Neuronal stem cell (in vitro differentiated cells): Measurements from ENCODE around the gene USP54.
A peak's percentile ranks its signal among the peaks of the same experiment; 100 is the strongest.

Experiments used
- DNase-seq: peaks from one replicate; pipeline ENCODE4 v3.0.0-alpha.2; 2013; ENCODE audit warnings: low spot score
- H2AFZ ChIP-seq: one replicate; pipeline ENCODE4 v1.6.1; 2013; ENCODE audit warnings: mild to moderate bottlenecking, low read length, inconsistent platforms
- H2AK5ac ChIP-seq: 2 replicates; pipeline ENCODE4 v1.6.1; 2013; ENCODE audit warnings: low read depth, mild to moderate bottlenecking, inconsistent platforms, low read length, moderate library complexity, mixed read lengths
- H2BK120ac ChIP-seq: 2 replicates; pipeline ENCODE4 v1.6.1; 2013; ENCODE audit warnings: low read depth, mild to moderate bottlenecking, inconsistent platforms, low read length, moderate library complexity, mixed read lengths
- H2BK12ac ChIP-seq: one replicate; pipeline ENCODE4 v1.6.1; 2013; ENCODE audit warnings: low read length, inconsistent platforms
- H2BK15ac ChIP-seq: 2 replicates; pipeline ENCODE4 v1.6.1; 2013; ENCODE audit warnings: mild to moderate bottlenecking, low read length, inconsistent platforms, mixed read lengths
- H2BK5ac ChIP-seq: one replicate; pipeline ENCODE4 v1.6.1; 2013; ENCODE audit warnings: inconsistent platforms, mild to moderate bottlenecking, low read length, moderate library complexity
- H3K14ac ChIP-seq: one replicate; pipeline ENCODE4 v1.6.1; 2013; ENCODE audit warnings: low read length, inconsistent platforms
- H3K18ac ChIP-seq: 2 replicates; pipeline ENCODE4 v1.6.1; 2013; ENCODE audit warnings: low read length, inconsistent platforms
- H3K23ac ChIP-seq: 2 replicates; pipeline ENCODE4 v1.6.1; 2013; ENCODE audit warnings: low read depth, mild to moderate bottlenecking, mixed read lengths, low read length, inconsistent platforms; ENCODE audit not compliant: poor library complexity
- H3K27ac ChIP-seq: replicated peaks from 3 replicates; pipeline ENCODE4 v1.5.1; 2013; ENCODE audit warnings: low read length, inconsistent platforms
- H3K27me3 ChIP-seq, 3 experiments: 2 replicates each; pipeline ENCODE4 v1.6.1; 2013; ENCODE audit warnings: low read length in 3 of 3, mild to moderate bottlenecking in 2 of 3, inconsistent platforms in 1 of 3, low read depth in 1 of 3, mixed read lengths in 1 of 3, moderate library complexity in 1 of 3; ENCODE audit not compliant: control insufficient read depth in 3 of 3, insufficient read depth in 3 of 3
- H3K36me3 ChIP-seq, 2 donors: replicated peaks in 1 of 2; 2 replicates each; pipeline ENCODE4 v1.6.1; 2013; ENCODE audit warnings: low read length in 2 of 2; ENCODE audit not compliant: control insufficient read depth in 2 of 2, insufficient read depth in 2 of 2
- H3K4ac ChIP-seq: 2 replicates; pipeline ENCODE4 v1.6.1; 2013; ENCODE audit warnings: inconsistent platforms, mild to moderate bottlenecking, low read length, moderate library complexity
- H3K4me1 ChIP-seq, 2 donors: 1 replicate in 1 of 2; 2 replicates in 1 of 2; pipeline ENCODE4 v1.6.1; 2013; ENCODE audit warnings: low read length in 2 of 2, low read depth in 1 of 2; ENCODE audit not compliant: control insufficient read depth in 2 of 2, insufficient read depth in 1 of 2
- H3K4me2 ChIP-seq: one replicate; pipeline ENCODE4 v1.6.1; 2013; ENCODE audit warnings: mild to moderate bottlenecking, low read length, inconsistent platforms; ENCODE audit not compliant: insufficient read depth, poor library complexity, severe bottlenecking
- H3K4me3 ChIP-seq, 2 donors: 2 replicates each; pipeline ENCODE4 v1.5.1; 2013; ENCODE audit warnings: low read length in 2 of 2, mild to moderate bottlenecking in 2 of 2, inconsistent platforms in 1 of 2, moderate library complexity in 1 of 2
- H3K79me1 ChIP-seq: one replicate; pipeline ENCODE4 v1.6.1; 2013; ENCODE audit warnings: low read depth, mild to moderate bottlenecking, inconsistent platforms, low read length, moderate library complexity
- H3K9ac ChIP-seq: one replicate; pipeline ENCODE4 v1.6.1; 2013; ENCODE audit warnings: mild to moderate bottlenecking, low read depth, low read length, inconsistent platforms; ENCODE audit not compliant: poor library complexity
- H3K9me3 ChIP-seq, 2 donors: replicated peaks in 1 of 2; 2 replicates each; pipeline versions ENCODE3 to v1.6.1; 2013; ENCODE audit warnings: low read length in 2 of 2, mild to moderate bottlenecking in 2 of 2, inconsistent platforms in 1 of 2, low read depth in 1 of 2, mixed read lengths in 1 of 2, moderate library complexity in 1 of 2; ENCODE audit not compliant: control insufficient read depth in 2 of 2, insufficient read depth in 1 of 2
- H4K8ac ChIP-seq: one replicate; pipeline ENCODE4 v1.6.1; 2013; ENCODE audit warnings: low read depth, mild to moderate bottlenecking, inconsistent platforms, low read length, moderate library complexity
- H4K91ac ChIP-seq: one replicate; pipeline ENCODE4 v1.6.1; 2013; ENCODE audit warnings: low read length, low read depth, mild to moderate bottlenecking, inconsistent platforms; ENCODE audit not compliant: poor library complexity
- WGBS, 2 donors: extraction: QIAGEN DNeasy Blood & Tissue Kit; methylation state at CpG; one replicate each; pipeline ENCODE4 v1.1.7; 2013; ENCODE audit warnings: missing lambda C conversion rate in 2 of 2, mixed read lengths in 1 of 2; ENCODE audit not compliant: insufficient read length in 2 of 2, insufficient replicate concordance in 1 of 2; ENCODE audit errors: extremely low coverage in 2 of 2; 5-methylcytosine and 5-hydroxymethylcytosine counted together

USP54 gene

DNA sequence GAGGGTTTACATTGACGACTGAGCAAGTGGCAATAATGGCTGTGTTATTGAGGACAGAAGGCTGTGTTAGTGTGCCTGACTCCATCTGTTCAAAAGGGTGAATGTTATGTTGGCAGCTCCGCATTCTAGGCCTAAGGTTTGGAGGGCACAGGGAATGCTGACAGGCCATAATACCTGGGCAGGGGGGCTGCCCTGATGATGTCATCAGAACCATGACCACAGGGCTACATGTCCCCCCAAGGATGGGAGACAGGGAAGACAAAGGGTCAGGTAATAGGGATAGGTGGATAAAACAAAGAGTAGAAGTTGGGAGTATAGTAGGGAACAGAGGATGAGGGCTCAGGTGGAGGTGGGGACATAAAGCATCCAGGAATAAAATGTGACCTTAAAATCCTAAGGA lies 93.5 kb downstream of the USP54 start:
- no CpG with 5 or more reads among the region's 2 CpGs for WGBS, 2 donors
- H2AK5ac ChIP-seq, result no peak overlapping the region
- H2BK120ac ChIP-seq, result no peak overlapping the region

DNA sequence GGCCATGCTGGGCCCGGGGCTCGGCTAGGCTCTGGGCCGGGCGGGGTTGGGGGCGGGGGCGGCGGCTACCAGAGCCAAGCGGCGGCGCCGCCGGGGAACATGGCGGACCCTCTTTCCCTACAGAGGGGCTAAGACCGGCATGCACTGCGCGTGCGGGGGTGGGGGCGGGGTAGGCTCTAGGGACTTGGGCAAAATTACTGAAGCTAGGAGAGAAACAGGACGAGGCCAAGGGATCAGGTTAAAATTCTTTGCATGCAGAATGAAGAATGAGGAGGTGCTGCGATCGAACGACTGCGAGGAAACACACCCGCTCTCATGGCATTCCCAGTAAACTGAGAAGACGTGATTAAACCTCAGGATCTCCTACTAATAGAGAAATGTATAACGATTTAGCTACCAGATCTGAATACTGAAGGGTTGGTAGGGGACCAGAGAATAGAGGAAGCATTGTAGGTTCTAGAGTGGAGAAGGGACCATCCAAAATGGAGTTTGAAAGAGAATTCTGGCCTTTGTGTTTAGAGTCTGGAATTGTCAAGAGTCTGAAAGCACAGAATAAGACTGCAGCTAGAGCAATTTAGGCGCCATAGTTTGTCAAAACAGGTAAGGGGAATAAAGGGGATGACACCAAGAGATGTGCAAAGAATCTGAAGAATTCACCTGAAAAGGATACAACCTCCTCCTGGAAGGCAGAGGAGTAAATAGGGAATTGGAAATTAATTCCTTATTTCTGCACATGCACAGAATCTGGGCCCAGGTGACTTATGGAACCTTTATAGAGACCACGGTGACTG lies 95.1 kb downstream of the USP54 start, which contains the start of gene PPP3CB:
PPP3CB (minus strand) TSS at position 141 of the 791 bp plus-strand sequence; CDS start at position 6, 135 bp downstream.
- H3K14ac ChIP-seq, result peak within 1 kb of the TSS; percentile 63
- no CpG with 5 or more reads among the region's 28 CpGs for WGBS, 2 donors
- H3K4ac ChIP-seq, result no peak within 1 kb of the TSS
- H2BK15ac ChIP-seq, result peak within 1 kb of the TSS; percentile 42
- peak within 1 kb of the TSS; percentile 78 for H3K4me2 ChIP-seq
- peak within 1 kb of the TSS; percentile 91 for H2BK5ac ChIP-seq
- H4K91ac ChIP-seq, result no peak within 1 kb of the TSS
- peak within 1 kb of the TSS; percentile 63 for H2BK12ac ChIP-seq
- peak; percentile 92 for DNase-seq
- peaks cover 0 to 9% of the 10 kb centered on the region in 2 donors for H3K4me1 ChIP-seq
- H3K9ac ChIP-seq, result peak within 1 kb of the TSS; percentile 95
- peaks cover 6% of the 10 kb centered on the region for H3K79me1 ChIP-seq
- H4K8ac ChIP-seq, result no peak within 1 kb of the TSS
- no peaks in the 10 kb centered on the region for H3K27me3 ChIP-seq
- no peak within 1 kb of the TSS for H2BK120ac ChIP-seq
- peak within 1 kb of the TSS; percentile 86 to 89 for H3K4me3 ChIP-seq
- H3K36me3 ChIP-seq, result peaks cover 25 to 49% of the 10 kb centered on the region in 2 donors
- peak within 1 kb of the TSS; percentile 94 for H3K23ac ChIP-seq
- peak within 1 kb of the TSS; percentile 85 for H3K27ac ChIP-seq
- H2AFZ ChIP-seq, result peak within 1 kb of the TSS; percentile 89
- H2AK5ac ChIP-seq, result peak within 1 kb of the TSS; percentile 78
- no peaks in the 10 kb centered on the region for H3K9me3 ChIP-seq
- H3K18ac ChIP-seq, result peak within 1 kb of the TSS; percentile 94

More for the DNA sequence above, 93.5 kb downstream of the USP54 start:
- H2AFZ ChIP-seq, result no peak overlapping the region
- H3K9me3 ChIP-seq, result no peaks in the 10 kb centered on the region
- H3K4me1 ChIP-seq, result peaks cover 0 to 9% of the 10 kb centered on the region in 2 donors
- H2BK12ac ChIP-seq, result no peak overlapping the region
- no peak for DNase-seq
- H4K8ac ChIP-seq, result no peak overlapping the region
- H3K14ac ChIP-seq, result no peak overlapping the region
- no peak overlapping the region for H3K4me2 ChIP-seq
- H3K27ac ChIP-seq, result no peak overlapping the region
- no peak overlapping the region for H3K4ac ChIP-seq
- H3K79me1 ChIP-seq, result peaks cover 5% of the 10 kb centered on the region
- H3K23ac ChIP-seq, result no peak overlapping the region
- H2BK5ac ChIP-seq, result no peak overlapping the region
- H3K9ac ChIP-seq, result no peak overlapping the region
- no peak overlapping the region for H3K4me3 ChIP-seq
- H3K27me3 ChIP-seq, result no peaks in the 10 kb centered on the region
- no peak overlapping the region for H2BK15ac ChIP-seq
- H3K18ac ChIP-seq, result no peak overlapping the region
- H3K36me3 ChIP-seq, result peaks cover 28 to 61% of the 10 kb centered on the region in 2 donors
- no peak overlapping the region for H4K91ac ChIP-seq

DNA sequence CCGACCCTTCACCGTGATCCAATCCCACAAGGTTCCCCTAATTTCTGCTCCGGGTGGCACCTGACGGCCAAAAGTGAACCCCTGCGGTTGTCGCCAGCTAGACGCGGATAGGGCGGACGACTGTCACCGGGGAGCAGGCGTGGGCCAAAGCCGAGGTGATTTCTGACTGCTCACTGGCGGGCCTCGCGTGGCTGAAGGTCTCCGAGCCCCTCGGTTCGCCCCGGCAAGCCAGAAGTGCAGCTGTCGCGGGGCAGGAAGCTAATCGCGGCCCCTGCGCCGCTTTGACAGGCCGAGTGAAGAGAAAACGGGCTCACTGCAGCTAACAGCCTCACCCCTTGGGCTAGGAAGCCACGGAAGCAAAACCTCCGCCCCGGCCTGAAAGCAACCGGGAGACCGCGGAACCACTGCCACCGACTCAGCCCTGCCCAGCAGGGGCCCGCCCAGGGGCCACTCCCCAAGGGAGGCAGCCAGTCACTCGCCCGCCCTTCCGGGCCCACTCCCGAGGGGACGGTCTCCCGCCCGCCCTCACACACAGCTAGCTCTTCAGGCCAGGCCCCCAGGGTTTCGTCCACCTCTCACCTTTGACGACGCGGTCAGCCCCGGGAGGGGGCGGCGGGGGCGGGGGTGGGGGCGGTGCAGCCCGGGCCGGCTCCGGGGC lies 95.8 kb downstream of the USP54 start:
- H3K36me3 ChIP-seq, result peaks cover 21 to 42% of the 10 kb centered on the region in 2 donors
- no peak overlapping the region for H4K8ac ChIP-seq
- H2BK120ac ChIP-seq, result no peak overlapping the region
- peak overlapping the region; percentile 63 for H2BK12ac ChIP-seq
- H3K9me3 ChIP-seq, result no peaks in the 10 kb centered on the region
- no peak overlapping the region for H4K91ac ChIP-seq
- H3K14ac ChIP-seq, result peak overlapping the region; percentile 63
- H3K4me1 ChIP-seq, result peaks cover 0 to 9% of the 10 kb centered on the region in 2 donors
- peak overlapping the region; percentile 89 for H2AFZ ChIP-seq
- peak overlapping the region; percentile 86 to 89 for H3K4me3 ChIP-seq
- H2AK5ac ChIP-seq, result peak overlapping the region; percentile 78
- H3K27me3 ChIP-seq, result no peaks in the 10 kb centered on the region
- H3K23ac ChIP-seq, result peak overlapping the region; percentile 94
- H2BK15ac ChIP-seq, result peak overlapping the region; percentile 42
- peak; percentile 65 for DNase-seq
- peak overlapping the region; percentile 85 for H3K27ac ChIP-seq
- H2BK5ac ChIP-seq, result peak overlapping the region; percentile 91
- peak overlapping the region; percentile 94 for H3K18ac ChIP-seq
- no peak overlapping the region for H3K4ac ChIP-seq
- H3K9ac ChIP-seq, result peak overlapping the region; percentile 95
- WGBS, 2 donors, result no CpG with 5 or more reads among the region's 55 CpGs
- peak overlapping the region; percentile 78 for H3K4me2 ChIP-seq
- peaks cover 6% of the 10 kb centered on the region for H3K79me1 ChIP-seq

DNA sequence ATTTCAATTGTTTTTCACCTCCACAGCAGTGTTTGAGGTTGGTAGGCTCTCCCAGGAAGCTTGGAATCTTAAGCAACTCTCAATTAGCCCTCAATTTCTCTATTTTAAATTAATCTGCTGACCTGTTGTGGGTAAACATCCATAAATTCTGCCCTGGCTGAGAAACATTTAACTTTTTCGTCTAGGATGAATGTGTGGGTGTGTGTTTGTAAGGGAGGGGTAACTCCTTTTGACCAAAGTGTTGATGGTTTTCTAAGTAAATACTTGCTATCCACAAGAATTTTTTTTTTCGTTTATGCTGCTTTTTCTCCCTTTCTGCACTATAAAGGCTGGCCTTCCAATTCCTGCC lies 96.3 kb downstream of the USP54 start:
- H3K14ac ChIP-seq, result no peak overlapping the region
- no peaks in the 10 kb centered on the region for H3K9me3 ChIP-seq
- no peak overlapping the region for H4K91ac ChIP-seq
- H3K4ac ChIP-seq, result no peak overlapping the region
- DNase-seq, result no peak
- peak overlapping the region; percentile 86 to 89 for H3K4me3 ChIP-seq
- peak overlapping the region; percentile 89 for H2AFZ ChIP-seq
- no CpG with 5 or more reads among the region's 2 CpGs for WGBS, 2 donors
- no peak overlapping the region for H2BK12ac ChIP-seq
- H3K36me3 ChIP-seq, result peaks cover 17 to 37% of the 10 kb centered on the region in 2 donors
- H3K4me2 ChIP-seq, result peak overlapping the region; percentile 78
- H3K18ac ChIP-seq, result peak overlapping the region; percentile 94
- no peak overlapping the region for H2AK5ac ChIP-seq
- no peaks in the 10 kb centered on the region for H3K27me3 ChIP-seq
- H2BK5ac ChIP-seq, result no peak overlapping the region
- peaks cover 0 to 9% of the 10 kb centered on the region in 2 donors for H3K4me1 ChIP-seq
- peak overlapping the region; percentile 95 for H3K9ac ChIP-seq
- no peak overlapping the region for H2BK15ac ChIP-seq
- H3K27ac ChIP-seq, result peak overlapping the region; percentile 85
- peaks cover 6% of the 10 kb centered on the region for H3K79me1 ChIP-seq
- H3K23ac ChIP-seq, result no peak overlapping the region
- no peak overlapping the region for H4K8ac ChIP-seq
- H2BK120ac ChIP-seq, result no peak overlapping the region
